Measurements from ENCODE around the gene PKP2. TPM values are rescaled to one million over a fixed set of nuclear protein-coding genes. Genes with fewer than 3 reads are reported as not detected.

PKP2 gene
- total and polyA plus RNA-seq, 2 of the 13 experiments (the other 11 are each of a cell fraction or from before 2014, with no cell fraction given) = 15.1 to 25.3 TPM

DNA sequence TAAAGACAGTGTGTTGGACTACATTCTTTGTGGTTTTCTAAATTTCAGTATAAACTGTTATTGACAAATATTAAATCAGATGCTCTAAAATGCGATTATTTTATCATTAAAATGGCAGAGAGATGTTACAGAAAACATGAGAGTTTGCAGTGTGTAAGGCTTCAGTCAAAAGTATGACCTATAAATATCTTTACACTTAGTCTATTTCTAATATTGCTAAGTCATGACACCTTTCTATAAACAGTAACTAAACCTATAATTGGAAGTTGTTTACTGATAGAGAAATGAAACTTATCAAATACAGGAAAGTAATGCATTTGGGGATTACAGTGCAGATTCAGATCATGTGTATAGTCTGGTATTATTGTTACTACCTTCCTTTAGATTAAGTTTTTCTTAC lies 72.0 kb downstream of the PKP2 start:
- Histone ChIP-seq H3K79me2 (ENCODE audit: insufficient read depth, low read length) (no peaks in the 10 kb centered on the region), H4K20me1 (ENCODE audit: insufficient read depth, low read length) (no peaks in the 10 kb centered on the region), H3K4me1 (ENCODE audit: insufficient read depth, low read length) (no peaks in the 10 kb centered on the region), H3K4me3 (replicated peaks in 1 of 3; ENCODE audit: insufficient read depth in 1 of 3, low read depth in 2 of 3, low read length in 3 of 3) (no peak overlapping the region), H3K4me2 (ENCODE audit: low read depth, low read length) (no peak overlapping the region), H3K9me3 (ENCODE audit: low read length) (no peaks in the 10 kb centered on the region), H3K27me3 (ENCODE audit: control insufficient read depth in 1 of 2, insufficient read depth in 2 of 2, low read length in 2 of 2) (no peaks in the 10 kb centered on the region), H3K9ac (ENCODE audit: insufficient read depth, low read depth, low read length) (no peak overlapping the region), H3K36me3 (replicated peaks in 1 of 2; ENCODE audit: control insufficient read depth in 1 of 2, insufficient read depth in 2 of 2, low read length in 2 of 2) (peaks cover 14 to 42% of the 10 kb centered on the region in 2 experiments), H2AFZ (ENCODE audit: low read length) (no peak overlapping the region), H3K27ac (ENCODE audit: extremely low read length, insufficient read depth, low read length) (no peak overlapping the region)
- in situ Hi-C loops (cut with HindIII; ENCODE audit: extremely low pct_ligation_motif_present, low pct_unique_long_range_greater_than_20kb) = no loop called here
- DNase-seq (ENCODE audit: low spot score) (no peak), ATAC-seq (no peak), FAIRE-seq (no peak)
- 89% methylated on average over 1 of the region's 1 CpG for WGBS (ENCODE audit: low lambda C conversion rate)
- POLR2A ChIA-PET = no interaction called here
- intact Hi-C loops (cut with micrococcal nuclease; ENCODE audit: unreplicated experiment) = no loop called here
- CTCF ChIA-PET (ENCODE audit: low intra/inter-chr PET ratio, low total read pairs) = no interaction called here
- BruUV-seq (replicated peaks) = no TSS peak
- TF ChIP-seq ZNF773 (CRISPR knock-in tag; IDR thresholded peaks at IDR 0.05; ENCODE audit: borderline replicate concordance) = no peak
- TF ChIP-seq ZNF446 (CRISPR knock-in tag; IDR thresholded peaks at IDR 0.05) = no peak
- no peak for TF ChIP-seq TAF15 (IDR thresholded peaks at IDR 0.05; ENCODE audit: low read depth, low read length, poor library complexity, severe bottlenecking)
- no peak for TF ChIP-seq KMT2B (CRISPR knock-in tag; IDR thresholded peaks at IDR 0.05)
- TF ChIP-seq ZNF256 (CRISPR knock-in tag; conservative IDR thresholded peaks at IDR 0.05) = no peak
- TF ChIP-seq HIVEP1 (CRISPR knock-in tag; IDR thresholded peaks at IDR 0.05) = no peak

- no peaks in the 10 kb centered on the region for H3K9me3 ChIP-seq (ENCODE audit: low read length)
- DNase-seq (ENCODE audit: low spot score) = no peak
- 97% methylated on average over 5 of the region's 5 CpGs for WGBS (ENCODE audit: low lambda C conversion rate)
- H3K4me3 ChIP-seq (replicated peaks in 1 of 3; ENCODE audit: insufficient read depth in 1 of 3, low read depth in 2 of 3, low read length in 3 of 3) = no peak overlapping the region
- ATAC-seq = no peak
- POLR2A ChIA-PET = no interaction called here
- H3K27me3 ChIP-seq (ENCODE audit: control insufficient read depth in 1 of 2, insufficient read depth in 2 of 2, low read length in 2 of 2) = no peaks in the 10 kb centered on the region
- in situ Hi-C loops (cut with HindIII; ENCODE audit: extremely low pct_ligation_motif_present, low pct_unique_long_range_greater_than_20kb) (no loop called here), intact Hi-C loops (cut with micrococcal nuclease; ENCODE audit: unreplicated experiment) (no loop called here)
- H4K20me1 ChIP-seq (ENCODE audit: insufficient read depth, low read length) = no peaks in the 10 kb centered on the region
- CTCF ChIA-PET (ENCODE audit: low intra/inter-chr PET ratio, low total read pairs) = no interaction called here
- TF ChIP-seq ZNF839 (CRISPR knock-in tag; IDR thresholded peaks at IDR 0.05; ENCODE audit: borderline replicate concordance) = no peak
- no peak for TF ChIP-seq ZBTB7B (CRISPR knock-in tag; IDR thresholded peaks at IDR 0.05)
- no peak for TF ChIP-seq ZNF451 (CRISPR knock-in tag; IDR thresholded peaks at IDR 0.05)
- TF ChIP-seq ZNF431 (CRISPR knock-in tag; IDR thresholded peaks at IDR 0.05; ENCODE audit: borderline replicate concordance, low read depth) = no peak
- TF ChIP-seq ZNF577 (CRISPR knock-in tag; IDR thresholded peaks at IDR 0.05; ENCODE audit: borderline replicate concordance, low read depth) = no peak
- TF ChIP-seq, protein P1, sequence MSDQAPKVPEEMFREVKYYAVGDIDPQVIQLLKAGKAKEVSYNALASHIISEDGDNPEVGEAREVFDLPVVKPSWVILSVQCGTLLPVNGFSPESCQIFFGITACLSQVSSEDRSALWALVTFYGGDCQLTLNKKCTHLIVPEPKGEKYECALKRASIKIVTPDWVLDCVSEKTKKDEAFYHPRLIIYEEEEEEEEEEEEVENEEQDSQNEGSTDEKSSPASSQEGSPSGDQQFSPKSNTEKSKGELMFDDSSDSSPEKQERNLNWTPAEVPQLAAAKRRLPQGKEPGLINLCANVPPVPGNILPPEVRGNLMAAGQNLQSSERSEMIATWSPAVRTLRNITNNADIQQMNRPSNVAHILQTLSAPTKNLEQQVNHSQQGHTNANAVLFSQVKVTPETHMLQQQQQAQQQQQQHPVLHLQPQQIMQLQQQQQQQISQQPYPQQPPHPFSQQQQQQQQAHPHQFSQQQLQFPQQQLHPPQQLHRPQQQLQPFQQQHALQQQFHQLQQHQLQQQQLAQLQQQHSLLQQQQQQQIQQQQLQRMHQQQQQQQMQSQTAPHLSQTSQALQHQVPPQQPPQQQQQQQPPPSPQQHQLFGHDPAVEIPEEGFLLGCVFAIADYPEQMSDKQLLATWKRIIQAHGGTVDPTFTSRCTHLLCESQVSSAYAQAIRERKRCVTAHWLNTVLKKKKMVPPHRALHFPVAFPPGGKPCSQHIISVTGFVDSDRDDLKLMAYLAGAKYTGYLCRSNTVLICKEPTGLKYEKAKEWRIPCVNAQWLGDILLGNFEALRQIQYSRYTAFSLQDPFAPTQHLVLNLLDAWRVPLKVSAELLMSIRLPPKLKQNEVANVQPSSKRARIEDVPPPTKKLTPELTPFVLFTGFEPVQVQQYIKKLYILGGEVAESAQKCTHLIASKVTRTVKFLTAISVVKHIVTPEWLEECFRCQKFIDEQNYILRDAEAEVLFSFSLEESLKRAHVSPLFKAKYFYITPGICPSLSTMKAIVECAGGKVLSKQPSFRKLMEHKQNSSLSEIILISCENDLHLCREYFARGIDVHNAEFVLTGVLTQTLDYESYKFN (CRISPR knock-in tag; conservative IDR thresholded peaks at IDR 0.05) = no peak
- no peak for TF ChIP-seq ZNF282 (IDR thresholded peaks at IDR 0.05; ENCODE audit: partially characterized antibody)
- no peak for TF ChIP-seq PCBP1 (IDR thresholded peaks at IDR 0.05; ENCODE audit: borderline replicate concordance, low read depth, low read length)
- no peak for TF ChIP-seq LCORL (IDR thresholded peaks at IDR 0.05)
- no peak for TF ChIP-seq LCORL (CRISPR knock-in tag; IDR thresholded peaks at IDR 0.05)
- no peak for TF ChIP-seq SATB2 (CRISPR knock-in tag; IDR thresholded peaks at IDR 0.05)
- H3K9ac ChIP-seq (ENCODE audit: insufficient read depth, low read depth, low read length) = no peak overlapping the region
- H3K4me2 ChIP-seq (ENCODE audit: low read depth, low read length) = no peak overlapping the region
- H3K27ac ChIP-seq (ENCODE audit: extremely low read length, insufficient read depth, low read length) = no peak overlapping the region
- H3K36me3 ChIP-seq (replicated peaks in 1 of 2; ENCODE audit: control insufficient read depth in 1 of 2, insufficient read depth in 2 of 2, low read length in 2 of 2) = peaks cover 15 to 55% of the 10 kb centered on the region in 2 experiments
- no peak for FAIRE-seq
- no peaks in the 10 kb centered on the region for H3K4me1 ChIP-seq (ENCODE audit: insufficient read depth, low read length)
- no peak overlapping the region for H2AFZ ChIP-seq (ENCODE audit: low read length)
- no TSS peak for BruUV-seq (replicated peaks)
- H3K79me2 ChIP-seq (ENCODE audit: insufficient read depth, low read length) = no peaks in the 10 kb centered on the region
Observed at GRCh38 chr12:32822344-32822743, 74.2 kb downstream of the PKP2 start.
